Peyer's patch (tissue), 4 donors: ENCODE data around the gene SPRED3. TPM values are rescaled to one million over a fixed set of nuclear protein-coding genes. Genes with fewer than 3 reads are reported as not detected.

Experiments
- DNase-seq, 3 donors: peaks; one replicate each; pipeline ENCODE4 v3.0.0-alpha.2; 2017 to 2019
- H3K27ac ChIP-seq, 4 donors: fragments of 200-600 bp; sonication (generic); one replicate each; pipeline ENCODE4 v1.5.1; 2016 to 2019
- H3K27me3 ChIP-seq, 2 donors: fragments of 200-600 bp; sonication (generic); one replicate each; pipeline ENCODE4 v1.5.1; 2019
- H3K36me3 ChIP-seq, 3 donors: fragments of 200-600 bp; sonication (generic); one replicate each; pipeline ENCODE4 v1.5.1; 2016 to 2019
- H3K4me1 ChIP-seq, 4 donors: fragments of 200-600 bp; sonication (generic); one replicate each; pipeline ENCODE4 v1.5.1; 2016 to 2019
- H3K4me3 ChIP-seq, 4 donors: fragments of 200-600 bp; sonication (generic); 1 replicate in 3 of 4; 2 replicates in 1 of 4; pipeline ENCODE4 v1.5.1; 2016 to 2019; ENCODE audit warnings: mild to moderate bottlenecking in 1 of 4
- H3K9me3 ChIP-seq, 4 donors: fragments of 200-600 bp; sonication (generic); one replicate each; pipeline ENCODE4 v1.5.1; 2016 to 2019; ENCODE audit warnings: mild to moderate bottlenecking in 1 of 4
- CTCF ChIP-seq, 6 experiments: fragments of 450-650 bp in 4 of 6; fragments of 200-600 bp in 2 of 6; sonication (generic) in 1 of 6; IDR thresholded peaks; one replicate each; pipeline ENCODE4 v1.5.1; 2017 to 2019; ENCODE audit warnings: antibody characterized with exemption in 6 of 6, mild to moderate bottlenecking in 3 of 6, moderate library complexity in 1 of 6
- POLR2A ChIP-seq, 2 donors: fragments of 450-650 bp; IDR thresholded peaks; one replicate each; pipeline ENCODE4 v1.5.1; 2017; ENCODE audit warnings: antibody characterized with exemption in 2 of 2, mild to moderate bottlenecking in 2 of 2, moderate library complexity in 2 of 2
- total RNA-seq, 4 donors: library from RNA; depleted of rRNA; stranded (reverse); fragments of >200 nt; gene quantifications; one replicate each; pipeline ENCODE4 v1.1.0, GENCODE V29; 2016

Gene SPRED3
- total RNA-seq, 4 donors from 2014 or later: 0.88 to 5.9 (median 2.4) TPM; not detected in 1

GRCh38 chr19:38417544-38418506 is 29.3 kb downstream of the SPRED3 start:
- TF ChIP-seq POLR2A (IDR thresholded peaks at IDR 0.05) (no peak), CTCF (IDR thresholded peaks at IDR 0.05) (no peak)
- peak overlapping the region in 1 of 4 donors; percentile 58 for H3K27ac ChIP-seq
- H3K4me3 ChIP-seq: peak overlapping the region; percentile 28 to 51 (median 42)
- H3K4me1 ChIP-seq: peaks cover 0 to 6% (median 5%) of the 10 kb centered on the region in 4 donors
- no peaks in the 10 kb centered on the region for H3K9me3 ChIP-seq
- no peaks in the 10 kb centered on the region for H3K36me3 ChIP-seq
- H3K27me3 ChIP-seq: no peaks in the 10 kb centered on the region
- DNase-seq: peak; percentile 66 to 87 (median 75)

- Histone ChIP-seq H3K27me3 (no peaks in the 10 kb centered on the region), H3K27ac (no peak overlapping the region), H3K9me3 (no peaks in the 10 kb centered on the region), H3K4me3 (no peak overlapping the region), H3K36me3 (no peaks in the 10 kb centered on the region), H3K4me1 (peaks cover 0 to 6% (median 5%) of the 10 kb centered on the region in 4 donors)
- TF ChIP-seq CTCF (IDR thresholded peaks at IDR 0.05): no peak
- TF ChIP-seq POLR2A (IDR thresholded peaks at IDR 0.05): no peak
- peak in 1 of 3 donors; percentile 22 for DNase-seq
These were observed 32.4 kb downstream of the SPRED3 start for GRCh38 chr19:38420935-38421334.

- DNase-seq: no peak
- H3K4me3 ChIP-seq: no peak overlapping the region
- TF ChIP-seq POLR2A (IDR thresholded peaks at IDR 0.05) (no peak), CTCF (IDR thresholded peaks at IDR 0.05) (no peak)
- no peaks in the 10 kb centered on the region for H3K36me3 ChIP-seq
- H3K27me3 ChIP-seq: no peaks in the 10 kb centered on the region
- peaks cover 0 to 14% (median 5%) of the 10 kb centered on the region in 4 donors for H3K4me1 ChIP-seq
- H3K27ac ChIP-seq: no peak overlapping the region
- no peaks in the 10 kb centered on the region for H3K9me3 ChIP-seq
These were observed 33.4 kb downstream of the SPRED3 start for GRCh38 chr19:38421856-38422255.

- Histone ChIP-seq H3K4me3 (no peak overlapping the region), H3K9me3 (no peaks in the 10 kb centered on the region), H3K27me3 (no peaks in the 10 kb centered on the region), H3K27ac (no peak overlapping the region), H3K36me3 (no peaks in the 10 kb centered on the region), H3K4me1 (peaks cover 0 to 14% (median 5%) of the 10 kb centered on the region in 4 donors)
- no peak for TF ChIP-seq POLR2A (IDR thresholded peaks at IDR 0.05)
- no peak for TF ChIP-seq CTCF (IDR thresholded peaks at IDR 0.05)
- DNase-seq: no peak
These were observed 33.9 kb downstream of the SPRED3 start for GRCh38 chr19:38422438-38422837.

GRCh38 chr19:38424272-38424671 is 35.8 kb downstream of the SPRED3 start:
- no peak for DNase-seq
- no peak for TF ChIP-seq POLR2A (IDR thresholded peaks at IDR 0.05)
- TF ChIP-seq CTCF (IDR thresholded peaks at IDR 0.05): no peak
- H3K36me3 ChIP-seq: no peaks in the 10 kb centered on the region
- no peak overlapping the region for H3K4me3 ChIP-seq
- no peaks in the 10 kb centered on the region for H3K27me3 ChIP-seq
- H3K9me3 ChIP-seq: no peaks in the 10 kb centered on the region
- peaks cover 0 to 10% (median 0%) of the 10 kb centered on the region in 4 donors for H3K4me1 ChIP-seq
- no peak overlapping the region for H3K27ac ChIP-seq
